Measurements from ENCODE around the gene ZNF782. TPM values are rescaled to one million over a fixed set of nuclear protein-coding genes. Genes with fewer than 3 reads are reported as not detected.
"Not testable (repeated sequence)": the region's sequence is repeated elsewhere in the genome, so short reads cannot be mapped to it uniquely, and the experiment has no call there.

Gene ZNF782
- total RNA-seq, 4 donors from 2014 or later, result 8.0 to 15.9 (median 9.6) TPM

DNA sequence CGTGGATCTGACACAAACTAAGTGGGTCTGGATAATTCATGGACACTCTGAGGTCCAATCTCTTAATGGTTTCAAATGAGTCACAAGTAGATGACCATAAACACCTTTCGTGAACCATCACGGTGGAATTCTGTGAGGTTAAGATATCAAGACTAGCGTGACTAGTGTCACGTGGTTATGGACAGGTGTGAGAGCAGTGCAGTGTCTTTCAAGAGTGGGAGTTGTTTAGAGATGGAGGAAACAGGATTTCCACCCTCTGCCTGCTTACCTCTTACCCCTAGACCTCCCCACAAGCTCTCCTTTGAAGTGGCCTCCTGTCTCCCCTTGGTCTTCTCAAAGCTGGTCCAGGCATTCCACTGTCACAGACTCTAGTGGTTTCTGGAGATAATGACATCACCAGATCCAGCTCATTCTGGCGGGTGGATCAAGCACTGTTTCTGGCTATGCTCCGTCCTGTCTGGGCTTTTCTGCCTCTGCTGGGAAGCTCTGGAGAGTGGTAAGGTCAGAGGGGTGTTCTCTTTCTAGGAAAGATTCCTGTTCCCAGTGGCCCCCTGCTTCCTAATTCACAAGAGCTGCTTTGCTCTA, 20.0 kb upstream of the ZNF782 start:
- H3K36me3 ChIP-seq, result peaks cover 0 to 5% (median 0%) of the 10 kb centered on the region in 3 donors
- peaks cover 0 to 39% of the 10 kb centered on the region in 2 donors for H3K27me3 ChIP-seq
- H3K9me3 ChIP-seq, result peaks cover 0 to 5% (median 2%) of the 10 kb centered on the region in 4 donors
- H3K27ac ChIP-seq, result no peak overlapping the region
- TF ChIP-seq EP300 (IDR thresholded peaks at IDR 0.05) (no peak), CTCF (IDR thresholded peaks at IDR 0.05) (no peak), POLR2A (IDR thresholded peaks at IDR 0.05) (no peak)
- H3K4me1 ChIP-seq, result peaks cover 0 to 22% (median 6%) of the 10 kb centered on the region in 4 donors
- no peak overlapping the region for H3K4me3 ChIP-seq
- WGBS, 2 donors, result 82 to 86% methylated on average over 7 of the region's 7 CpGs
- no peak for DNase-seq (ENCODE audit: low spot score in 2 of 2)

DNA sequence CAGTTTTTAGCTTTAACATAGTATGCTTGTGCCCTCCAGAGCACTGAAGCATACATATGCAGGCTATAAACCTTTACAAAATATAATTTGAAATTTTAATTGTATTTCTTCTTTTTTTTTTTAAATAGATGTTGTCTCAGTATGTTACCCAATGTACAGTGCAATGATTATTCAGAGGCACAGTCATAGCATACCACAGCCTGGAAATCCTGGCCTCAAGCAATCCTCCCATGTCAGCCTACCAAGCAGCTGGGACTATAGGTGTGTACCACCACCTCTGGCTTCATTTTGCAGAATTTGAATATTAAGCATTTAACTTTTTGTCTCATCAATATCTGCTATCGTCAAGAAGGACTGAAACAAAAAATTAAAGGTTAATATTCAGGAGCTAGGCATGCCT, 16.9 kb upstream of the ZNF782 start:
- Histone ChIP-seq H3K36me3 (no peaks in the 10 kb centered on the region), H3K9me3 (no peaks in the 10 kb centered on the region), H3K27ac (no peak overlapping the region), H3K4me1 (peaks cover 0 to 12% (median 5%) of the 10 kb centered on the region in 4 donors), H3K4me3 (no peak overlapping the region), H3K27me3 (peaks cover 0 to 17% of the 10 kb centered on the region in 2 donors)
- 88 to 100% methylated on average over 1 of the region's 1 CpG for WGBS, 2 donors
- TF ChIP-seq EP300 (IDR thresholded peaks at IDR 0.05), result no peak
- TF ChIP-seq POLR2A (IDR thresholded peaks at IDR 0.05), result no peak
- no peak for TF ChIP-seq CTCF (IDR thresholded peaks at IDR 0.05)
- no peak for DNase-seq (ENCODE audit: low spot score in 2 of 2)

- H3K27ac ChIP-seq, result no peak overlapping the region
- TF ChIP-seq CTCF (IDR thresholded peaks at IDR 0.05), result no peak
- TF ChIP-seq POLR2A (IDR thresholded peaks at IDR 0.05), result no peak
- TF ChIP-seq EP300 (IDR thresholded peaks at IDR 0.05), result no peak
- 85 to 88% methylated on average over 5 of the region's 5 CpGs for WGBS, 2 donors
These were observed 14.4 kb upstream of the ZNF782 start for GRCh38 chr9:96868709-96869108.

DNA sequence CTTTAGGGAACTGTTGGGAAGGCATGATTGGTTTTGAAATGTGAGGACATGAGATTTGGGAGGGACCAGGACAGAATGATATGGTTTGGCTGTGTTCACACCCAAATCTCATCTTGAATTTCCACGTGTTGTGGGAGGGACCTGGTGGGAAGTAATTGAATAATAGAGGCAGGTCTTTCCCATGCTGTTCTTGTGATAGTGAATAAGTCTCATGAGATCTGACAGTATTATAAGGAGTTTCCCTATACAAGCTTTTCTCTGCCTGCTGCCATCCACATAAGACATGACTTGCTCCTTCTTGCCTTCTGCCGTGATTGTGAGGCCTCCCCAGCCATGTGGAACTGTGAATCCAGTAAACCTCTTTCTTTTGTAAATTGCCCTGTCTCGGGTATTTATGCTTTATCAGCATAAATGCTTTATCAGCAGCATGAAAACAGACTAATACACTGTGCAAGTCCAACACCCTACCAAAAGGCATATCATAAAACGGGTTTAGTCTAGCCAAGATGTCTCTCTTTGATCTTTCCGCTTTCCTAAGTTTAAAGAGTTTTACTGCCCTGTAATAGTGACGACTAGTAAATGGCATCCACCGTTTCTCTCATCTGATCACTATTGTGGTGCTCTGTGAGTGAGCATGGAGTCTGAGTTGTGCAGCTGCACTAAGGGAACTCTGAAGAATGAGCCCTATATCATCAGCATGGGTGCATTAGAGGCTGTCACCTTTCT, 12.9 kb upstream of the ZNF782 start:
- Histone ChIP-seq H3K27ac (no peak overlapping the region), H3K36me3 (no peaks in the 10 kb centered on the region), H3K9me3 (no peaks in the 10 kb centered on the region), H3K27me3 (no peaks in the 10 kb centered on the region), H3K4me3 (no peak overlapping the region), H3K4me1 (no peaks in the 10 kb centered on the region)
- 42 to 46% methylated on average over 7 of the region's 7 CpGs for WGBS, 2 donors
- DNase-seq (ENCODE audit: low spot score in 2 of 2), result no peak
- no peak for TF ChIP-seq EP300 (IDR thresholded peaks at IDR 0.05)
- no peak for TF ChIP-seq POLR2A (IDR thresholded peaks at IDR 0.05)
- no peak for TF ChIP-seq CTCF (IDR thresholded peaks at IDR 0.05)

More at GRCh38 chr9:96868709-96869108, 14.4 kb upstream of the ZNF782 start:
- no peak for DNase-seq (ENCODE audit: low spot score in 2 of 2)
- no peaks in the 10 kb centered on the region for H3K9me3 ChIP-seq
- H3K27me3 ChIP-seq, result no peaks in the 10 kb centered on the region
- no peak overlapping the region for H3K4me3 ChIP-seq
- H3K36me3 ChIP-seq, result no peaks in the 10 kb centered on the region
- H3K4me1 ChIP-seq, result no peaks in the 10 kb centered on the region

- WGBS, 2 donors, result 81 to 88% methylated on average over 2 of the region's 2 CpGs
- H3K4me3 ChIP-seq, result not testable (repeated sequence)
These were observed 10.9 kb upstream of the ZNF782 start for GRCh38 chr9:96865240-96865639.

More at GRCh38 chr9:96865240-96865639, 10.9 kb upstream of the ZNF782 start:
- not testable (repeated sequence) for H3K4me1 ChIP-seq; DNase-seq (ENCODE audit: low spot score in 2 of 2); H3K27ac ChIP-seq; H3K9me3 ChIP-seq; H3K36me3 ChIP-seq; H3K27me3 ChIP-seq
